K562 (cell line): ENCODE results near the gene PI4K2B. TPM values are rescaled to one million over a fixed set of nuclear protein-coding genes. Genes with fewer than 3 reads are reported as not detected.

Source experiments
- ETV6 ChIP-seq, 3 experiments: fragments of 150-350 bp in 1 of 3; sonication (generic) in 1 of 3; formaldehyde crosslinking in 1 of 3; IDR thresholded peaks; 2 replicates each; pipeline versions ENCODE4 v1.6.1 to v1.8.0; 2014 to 2022; ENCODE audit warnings: borderline replicate concordance in 2 of 3, low read depth in 2 of 3, antibody characterized with exemption in 1 of 3, low read length in 1 of 3, mild to moderate bottlenecking in 1 of 3, missing genetic modification reagents in 1 of 3
- GABPB1 ChIP-seq: sonication (generic); formaldehyde crosslinking; IDR thresholded peaks from 2 replicates; pipeline ENCODE4 v1.8.0; 2022; ENCODE audit warnings: mild to moderate bottlenecking, missing genetic modification reagents
- HDAC1 ChIP-seq, 2 experiments: fragments of 450-650 bp; IDR thresholded peaks; 2 replicates each; pipeline ENCODE4 v1.6.1; 2016 to 2017; ENCODE audit warnings: inconsistent platforms in 1 of 2, mild to moderate bottlenecking in 1 of 2, moderate library complexity in 1 of 2
- KAT2B ChIP-seq: IDR thresholded peaks from one replicate; pipeline ENCODE4 v1.6.1; 2012; ENCODE audit warnings: low read depth, mild to moderate bottlenecking, control low read depth, inconsistent platforms, low read length, moderate library complexity
- MCM2 ChIP-seq: fragments of 450-650 bp; IDR thresholded peaks from 2 replicates; pipeline ENCODE4 v1.6.1; 2017; ENCODE audit warnings: low read depth, mild to moderate bottlenecking
- MITF ChIP-seq: IDR thresholded peaks from 2 replicates; pipeline ENCODE4 v1.6.1; 2014; ENCODE audit warnings: antibody characterized with exemption
- NBN ChIP-seq: fragments of 450-650 bp; IDR thresholded peaks from 2 replicates; pipeline ENCODE4 v1.6.1; 2016; ENCODE audit warnings: low read depth, mild to moderate bottlenecking
- NR2F6 ChIP-seq: fragments of 450-650 bp; formaldehyde crosslinking; IDR thresholded peaks from 2 replicates; pipeline ENCODE4 v1.4.0; 2020; ENCODE audit warnings: mild to moderate bottlenecking
- SREBF1 ChIP-seq: fragments of 150-350 bp; IDR thresholded peaks from 2 replicates; pipeline ENCODE4 v1.6.1; 2014; ENCODE audit warnings: antibody characterized with exemption, low read depth, low read length, borderline replicate concordance
- TBP ChIP-seq: optimal IDR thresholded peaks from 2 replicates; pipeline ENCODE3; 2011; ENCODE audit warnings: low read depth, low read length, improper control_type of control experiment
- VEZF1 ChIP-seq: fragments of 200-800 bp; sonication (Bioruptor generic); IDR thresholded peaks from 2 replicates; pipeline ENCODE4 v1.6.1; 2017; ENCODE audit warnings: missing genetic modification characterization, missing compliant biosample characterization
- XRCC5 ChIP-seq: fragments of 200-400 bp; formaldehyde crosslinking; IDR thresholded peaks from 2 replicates; pipeline ENCODE4 v1.6.1; 2017; ENCODE audit warnings: low read depth, mild to moderate bottlenecking, low read length
- ZBTB11 ChIP-seq, 3 experiments: fragments of 200-800 bp in 1 of 3; fragments of 250-450 bp in 1 of 3; fragments of 450-650 bp in 1 of 3; sonication (Bioruptor Pico) in 1 of 3; sonication (Bioruptor generic) in 1 of 3; formaldehyde crosslinking in 1 of 3; IDR thresholded peaks; 2 replicates each; pipeline versions ENCODE4 v1.6.1 to v1.8.0; 2016 to 2022; ENCODE audit warnings: mild to moderate bottlenecking in 2 of 3, missing genetic modification characterization in 2 of 3, missing compliant biosample characterization in 1 of 3, moderate library complexity in 1 of 3
- ZNF212 ChIP-seq: fragments of 450-650 bp; formaldehyde crosslinking; IDR thresholded peaks from 2 replicates; pipeline ENCODE4 v1.4.0; 2020; ENCODE audit warnings: mild to moderate bottlenecking
- ZNF609 ChIP-seq: sonication (generic); formaldehyde crosslinking; IDR thresholded peaks from 2 replicates; pipeline ENCODE4 v1.8.1; 2023; ENCODE audit warnings: missing genetic modification reagents, mild to moderate bottlenecking, borderline replicate concordance
- polyA plus RNA-seq, 8 experiments: library from polyadenylated mRNA; depleted of rRNA in 4 of 8; stranded (reverse) in 5 of 8; unstranded in 3 of 8; fragments of >200 nt; fragmentation: Nextera tagmentation in 2 of 8; fragmentation: Illumina TruSeq in 1 of 8; extraction: Ambion mirVana in 2 of 8; extraction: Trizol in 1 of 8; gene quantifications; 2 replicates each; pipeline versions ENCODE4 v1.2.1 to v1.2.3, GENCODE V29; 2011 to 2014; ENCODE audit warnings: inconsistent platforms in 1 of 8, missing spikeins in 1 of 8
- total RNA-seq, 7 experiments: library from RNA; depleted of rRNA in 6 of 7; stranded (reverse); fragments of >200 nt in 6 of 7; fragmentation: Illumina TruSeq in 2 of 7; extraction: Trizol in 2 of 7; gene quantifications; 2 replicates each; pipeline versions ENCODE4 v1.2.1 to v1.2.3, GENCODE V29; 2011 to 2021; ENCODE audit warnings: low replicate concordance in 1 of 7

Gene PI4K2B
- total and polyA plus RNA-seq, 9 of the 15 experiments (the other 6 are each of a cell fraction or from before 2014, with no cell fraction given): 4.5 to 21.4 (median 16.5) TPM

GRCh38 chr4:25312496-25313200, 78.8 kb downstream of the PI4K2B start, which contains the start of gene ZCCHC4 (continued):
- TF ChIP-seq VEZF1 (CRISPR knock-in tag): peak; percentile 83
- TF ChIP-seq ZNF212 (CRISPR knock-in tag): no peak
- TF ChIP-seq MCM2: no peak
- TF ChIP-seq GABPB1 (CRISPR knock-in tag): peak; percentile 84
- no peak for TF ChIP-seq SREBF1
- TF ChIP-seq ZBTB11 (CRISPR knock-in tag; IDR thresholded peaks at IDR 0.05): peak in 1 of 3 experiments; percentile 67; a peak in 2 of 6 replicates
- TF ChIP-seq HDAC1 (IDR thresholded peaks at IDR 0.05): peak in 1 of 2 experiments; percentile 92; a peak in 2 of 4 replicates
- peak; percentile 89 for TF ChIP-seq TBP
- TF ChIP-seq MITF: no peak
- TF ChIP-seq XRCC5: peak; percentile 100
- no peak for TF ChIP-seq ZNF609 (CRISPR knock-in tag)
- peak; percentile 66 for TF ChIP-seq NBN
- TF ChIP-seq KAT2B: peak; percentile 45
- no peak for TF ChIP-seq ETV6 (IDR thresholded peaks at IDR 0.05; ENCODE audit: borderline replicate concordance in 1 of 2, low read depth in 2 of 2, low read length in 1 of 2)
- 0 out of 2 replicates have a peak, but pooled peaks have one; percentile 29 for TF ChIP-seq ETV6 (CRISPR knock-in tag; IDR thresholded peaks at IDR 0.05; ENCODE audit: borderline replicate concordance)
- no peak for TF ChIP-seq NR2F6 (CRISPR knock-in tag)
